Measurements from ENCODE around the gene FHIT. TPM values are rescaled to one million over a fixed set of nuclear protein-coding genes. Genes with fewer than 3 reads are reported as not detected.

FHIT gene
- total and polyA plus RNA-seq, 11 donors = 4.2 to 26.8 (median 16.5) TPM

DNA sequence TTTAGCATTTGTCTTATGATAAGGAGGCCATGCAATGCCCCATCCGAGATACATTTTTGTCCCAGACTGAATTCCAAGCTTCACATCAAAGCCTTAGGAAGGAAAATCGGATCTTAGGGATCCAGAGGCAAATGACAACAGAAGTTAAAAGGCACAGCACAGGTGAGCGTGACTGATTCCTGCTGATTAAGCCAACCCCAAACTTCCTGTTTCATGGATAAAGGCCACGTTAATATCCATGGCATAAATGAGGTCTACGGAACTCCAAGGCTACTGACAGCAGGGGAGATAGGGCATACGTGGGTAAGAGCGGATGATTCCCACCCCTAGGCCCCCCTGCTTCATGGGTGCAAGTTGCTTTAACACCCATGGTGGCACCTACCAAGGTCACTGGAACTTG, 471.6 kb downstream of the FHIT start:
- Histone ChIP-seq H3K4me1 (no peaks in the 10 kb centered on the region), H3K27me3 (no peaks in the 10 kb centered on the region), H3K4me3 (no peak overlapping the region), H3K27ac (no peak overlapping the region), H3K9me3 (peaks cover 0 to 24% (median 2%) of the 10 kb centered on the region in 12 donors), H3K36me3 (no peaks in the 10 kb centered on the region)
- intact Hi-C loops (cut with DNase I) = no loop called here
- WGBS, 4 donors = 85 to 92% (median 90%) methylated on average over 7 of the region's 7 CpGs
- ATAC-seq (no peak), DNase-seq (no peak)
- TF ChIP-seq, protein P1, sequence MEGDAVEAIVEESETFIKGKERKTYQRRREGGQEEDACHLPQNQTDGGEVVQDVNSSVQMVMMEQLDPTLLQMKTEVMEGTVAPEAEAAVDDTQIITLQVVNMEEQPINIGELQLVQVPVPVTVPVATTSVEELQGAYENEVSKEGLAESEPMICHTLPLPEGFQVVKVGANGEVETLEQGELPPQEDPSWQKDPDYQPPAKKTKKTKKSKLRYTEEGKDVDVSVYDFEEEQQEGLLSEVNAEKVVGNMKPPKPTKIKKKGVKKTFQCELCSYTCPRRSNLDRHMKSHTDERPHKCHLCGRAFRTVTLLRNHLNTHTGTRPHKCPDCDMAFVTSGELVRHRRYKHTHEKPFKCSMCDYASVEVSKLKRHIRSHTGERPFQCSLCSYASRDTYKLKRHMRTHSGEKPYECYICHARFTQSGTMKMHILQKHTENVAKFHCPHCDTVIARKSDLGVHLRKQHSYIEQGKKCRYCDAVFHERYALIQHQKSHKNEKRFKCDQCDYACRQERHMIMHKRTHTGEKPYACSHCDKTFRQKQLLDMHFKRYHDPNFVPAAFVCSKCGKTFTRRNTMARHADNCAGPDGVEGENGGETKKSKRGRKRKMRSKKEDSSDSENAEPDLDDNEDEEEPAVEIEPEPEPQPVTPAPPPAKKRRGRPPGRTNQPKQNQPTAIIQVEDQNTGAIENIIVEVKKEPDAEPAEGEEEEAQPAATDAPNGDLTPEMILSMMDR (IDR thresholded peaks at IDR 0.05) = no peak
- TF ChIP-seq POLR2A (IDR thresholded peaks at IDR 0.05) = no peak

DNA sequence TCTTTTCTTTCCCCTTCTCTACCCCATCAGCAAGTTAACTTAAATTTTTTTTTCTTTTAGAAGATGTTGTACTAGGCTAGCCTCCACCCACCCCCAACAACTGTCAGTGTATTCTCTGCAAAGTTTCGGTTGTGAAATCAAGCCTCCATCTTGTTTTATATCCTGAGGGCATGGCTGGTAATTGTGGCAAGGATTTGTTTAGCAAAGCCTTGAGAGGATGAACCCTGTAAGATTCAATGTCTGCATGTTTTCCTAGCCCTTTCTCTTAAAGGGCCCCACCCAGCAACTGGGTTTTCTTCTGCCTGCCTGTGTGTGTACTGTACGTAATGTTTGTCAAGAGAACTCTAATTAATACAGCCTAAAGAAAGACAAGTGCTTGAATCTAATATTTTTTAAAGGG, 475.3 kb downstream of the FHIT start:
- TF ChIP-seq, protein P1 (IDR thresholded peaks at IDR 0.05) = no peak
- no peak for TF ChIP-seq POLR2A (IDR thresholded peaks at IDR 0.05)
- Histone ChIP-seq H3K4me1 (no peaks in the 10 kb centered on the region), H3K36me3 (no peaks in the 10 kb centered on the region), H3K9me3 (peaks cover 0 to 12% (median 2%) of the 10 kb centered on the region in 12 donors), H3K4me3 (no peak overlapping the region), H3K27me3 (no peaks in the 10 kb centered on the region), H3K27ac (no peak overlapping the region)
- DNase-seq (no peak), ATAC-seq (no peak)
- intact Hi-C loops (cut with DNase I) = no loop called here
- WGBS, 4 donors = 89 to 94% (median 92%) methylated on average over 2 of the region's 2 CpGs

DNA sequence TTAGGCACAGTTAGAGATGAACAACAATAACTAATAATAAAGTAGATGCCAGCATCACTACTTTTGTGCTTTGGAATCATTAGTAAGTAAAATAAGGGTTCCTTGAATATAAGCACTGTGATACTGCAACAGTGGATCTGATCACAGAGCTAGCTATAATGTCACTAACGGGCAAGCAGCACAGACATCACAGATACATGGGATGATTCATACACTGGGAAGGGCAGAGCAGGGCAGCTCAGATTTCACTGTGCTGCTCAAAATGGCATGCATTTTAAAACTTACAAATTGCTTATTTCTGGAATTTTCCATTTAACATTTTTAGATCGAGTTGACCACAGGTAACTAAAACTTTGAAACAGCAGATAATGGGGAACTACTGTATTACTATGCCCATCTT, 476.6 kb downstream of the FHIT start:
- Histone ChIP-seq H3K4me3 (no peak overlapping the region), H3K27ac (no peak overlapping the region), H3K36me3 (no peaks in the 10 kb centered on the region), H3K9me3 (peaks cover 0 to 10% (median 2%) of the 10 kb centered on the region in 12 donors), H3K4me1 (no peaks in the 10 kb centered on the region), H3K27me3 (no peaks in the 10 kb centered on the region)
- intact Hi-C loops (cut with DNase I) = no loop called here
- DNase-seq (no peak), ATAC-seq (no peak)
- 87 to 92% (median 91%) methylated on average over 2 of the region's 2 CpGs for WGBS, 4 donors
- TF ChIP-seq POLR2A (IDR thresholded peaks at IDR 0.05) = no peak
- TF ChIP-seq, protein P1 (IDR thresholded peaks at IDR 0.05) = no peak

DNA sequence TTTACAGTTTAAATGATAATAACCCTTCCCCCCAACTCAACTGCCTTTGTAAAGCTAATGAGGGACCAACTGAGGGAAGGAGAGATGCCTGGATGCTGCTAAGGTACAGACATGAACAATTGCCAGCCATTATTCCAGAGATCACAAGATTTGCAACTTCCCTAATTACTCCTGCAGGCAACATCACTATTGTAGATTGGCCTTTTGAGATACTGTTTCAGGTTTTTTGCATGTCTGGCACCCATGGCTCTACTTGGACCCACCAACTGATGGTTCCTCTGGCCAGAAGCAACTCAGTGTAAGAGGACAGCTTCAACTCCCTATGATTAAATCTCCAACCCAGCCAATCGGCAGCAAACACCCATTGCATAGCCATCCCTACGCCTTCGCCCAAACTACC, 478.7 kb downstream of the FHIT start:
- WGBS, 4 donors = 96 to 98% (median 97%) methylated on average over 3 of the region's 3 CpGs
- no peak for TF ChIP-seq POLR2A (IDR thresholded peaks at IDR 0.05)
- TF ChIP-seq, protein P1 (IDR thresholded peaks at IDR 0.05) = no peak
- intact Hi-C loops (cut with DNase I) = no loop called here
- H3K27me3 ChIP-seq = no peaks in the 10 kb centered on the region
- no peaks in the 10 kb centered on the region for H3K4me1 ChIP-seq
- no peak overlapping the region for H3K4me3 ChIP-seq
- no peak for DNase-seq
- H3K36me3 ChIP-seq = no peaks in the 10 kb centered on the region
- H3K27ac ChIP-seq = no peak overlapping the region
- ATAC-seq = no peak
- H3K9me3 ChIP-seq = peaks cover 0 to 9% (median 2%) of the 10 kb centered on the region in 12 donors
